HG03025 (cell line): ENCODE results near the gene EGFL8.
"Not testable (repeated sequence)": the region's sequence is repeated elsewhere in the genome, so short reads cannot be mapped to it uniquely, and the experiment has no call there.

ENCODE experiments used
- ATAC-seq: cut with Tn5 transposase; IDR thresholded peaks from one replicate; pipeline ENCODE4 v1.9.1; 2021; ENCODE audit warnings: mild to moderate bottlenecking, moderate library complexity; ENCODE audit not compliant: unreplicated experiment, low FRiP score

The EGFL8 gene

GRCh38 chr6:32194825-32195651 is 30.6 kb downstream of the EGFL8 start:
- ATAC-seq = no peak

DNA sequence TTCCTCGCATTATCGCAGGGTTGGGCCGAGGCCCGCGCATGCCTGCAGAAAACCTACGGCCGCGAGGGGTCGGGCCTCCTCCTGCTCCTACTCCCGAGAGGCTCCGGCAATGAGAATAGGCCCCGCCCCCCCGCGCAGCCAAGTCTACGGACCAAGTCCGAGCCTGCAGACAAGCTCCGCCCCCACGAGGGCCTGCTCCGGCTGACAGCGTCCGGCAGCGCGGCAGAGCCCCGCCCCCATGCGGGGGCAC is 31.2 kb downstream of the EGFL8 start:
- ATAC-seq = no peak

DNA sequence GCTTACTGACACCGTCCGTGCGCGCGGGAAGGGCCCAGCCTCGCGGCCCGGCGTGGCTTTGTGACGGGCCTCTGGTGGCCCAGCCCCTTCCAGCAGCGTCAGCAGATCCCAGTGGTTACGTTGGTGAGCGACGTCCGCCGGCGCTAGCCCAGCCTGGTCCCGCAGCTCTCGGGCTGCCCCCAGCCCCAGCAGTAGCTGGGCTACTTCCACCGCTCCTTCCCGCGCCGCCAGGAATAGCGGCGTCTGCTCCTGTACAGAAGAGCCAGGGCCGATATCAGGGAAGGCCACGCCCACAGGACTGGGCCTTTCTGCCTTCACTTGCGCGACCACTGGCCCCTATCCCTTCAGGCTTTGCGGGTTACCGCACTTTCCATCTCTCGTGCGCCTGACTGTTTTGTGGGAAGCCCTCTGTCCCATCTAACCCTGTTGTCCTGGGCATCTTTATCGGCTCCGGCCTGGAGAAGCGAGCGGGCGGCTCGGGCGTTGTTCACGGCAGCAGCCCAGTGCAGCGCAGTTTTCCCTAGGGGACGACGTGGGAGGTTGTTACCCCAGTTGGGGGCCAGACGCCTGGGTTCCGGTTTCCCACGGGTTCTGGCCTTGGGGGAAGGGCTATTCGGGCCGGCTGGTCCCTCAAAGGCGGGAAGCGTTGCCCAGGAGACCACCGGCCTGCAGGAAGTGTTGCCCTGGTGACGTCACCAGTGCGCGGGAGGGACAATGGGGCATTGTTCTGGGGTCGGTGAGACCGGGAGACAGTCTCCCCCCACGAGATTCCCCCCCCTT is 31.7 kb downstream of the EGFL8 start:
- peak; percentile 75 for ATAC-seq

DNA sequence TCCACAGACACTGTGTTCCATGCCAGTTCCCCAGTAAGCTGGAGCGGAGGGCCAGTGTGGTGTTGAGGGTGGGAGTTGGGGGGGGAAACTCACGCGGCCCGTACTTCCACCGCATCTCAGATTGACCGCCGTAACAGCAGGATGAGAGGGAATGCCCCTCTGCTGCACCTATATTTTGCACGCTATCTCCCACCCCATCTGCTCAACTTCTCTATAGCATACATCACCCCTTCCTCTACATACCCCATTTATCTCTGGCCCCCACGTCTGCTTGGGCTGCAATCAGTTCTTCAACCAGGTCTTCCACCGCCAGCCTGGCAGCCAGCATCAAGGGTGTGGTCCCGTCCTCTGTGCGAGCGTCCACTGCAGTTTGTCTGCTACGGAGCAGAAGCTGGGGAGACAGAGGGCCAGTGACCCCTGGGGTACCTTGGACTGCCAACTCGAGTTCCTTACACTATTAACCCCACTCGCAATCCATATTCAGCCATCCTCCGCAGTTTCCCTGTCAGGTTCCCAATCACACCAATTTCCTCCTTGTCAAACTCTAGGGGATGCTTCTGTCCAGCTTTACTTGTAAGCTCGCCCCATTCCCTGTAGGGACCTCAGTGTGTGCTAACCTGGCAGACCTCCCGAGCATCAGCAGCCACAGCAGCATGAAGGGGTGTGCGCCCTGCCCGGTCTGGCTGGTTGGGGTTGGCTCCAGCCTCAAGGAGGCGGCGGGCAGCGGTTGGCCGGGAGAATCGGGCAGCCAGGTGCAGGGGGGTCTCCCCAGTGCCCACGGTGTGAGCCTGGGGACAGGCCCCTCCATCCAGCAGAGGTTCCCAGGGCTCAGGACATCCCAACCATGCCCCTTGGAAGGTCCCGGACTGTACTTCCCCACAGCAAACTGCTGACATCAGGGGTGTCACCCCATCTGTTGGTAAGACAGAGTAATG is 32.6 kb downstream of the EGFL8 start:
- ATAC-seq = no peak

GRCh38 chr6:32198345-32198696 is 33.9 kb downstream of the EGFL8 start:
- ATAC-seq = no peak

DNA sequence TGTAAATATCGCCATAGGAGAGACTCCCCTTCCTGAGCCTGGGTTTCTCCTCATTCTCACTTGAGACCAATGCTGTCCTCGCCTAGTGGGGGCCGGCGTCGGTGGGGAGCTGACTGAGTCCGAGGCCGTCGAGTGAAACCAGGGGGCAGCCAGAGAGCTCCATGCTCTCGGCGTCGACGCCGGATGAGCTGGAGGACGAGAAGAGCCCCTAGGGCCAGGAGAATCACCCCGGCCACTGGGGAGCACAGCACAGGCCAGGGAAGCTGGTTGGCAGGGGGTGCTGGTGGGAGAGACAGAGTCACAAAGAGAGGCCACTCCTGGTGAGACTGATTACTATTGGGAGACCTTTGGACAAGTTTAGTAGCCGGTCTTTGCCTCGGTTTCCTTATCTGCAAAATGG is 34.5 kb downstream of the EGFL8 start:
- ATAC-seq = no peak

GRCh38 chr6:32200711-32201475 is 36.5 kb downstream of the EGFL8 start:
- ATAC-seq = no peak

DNA sequence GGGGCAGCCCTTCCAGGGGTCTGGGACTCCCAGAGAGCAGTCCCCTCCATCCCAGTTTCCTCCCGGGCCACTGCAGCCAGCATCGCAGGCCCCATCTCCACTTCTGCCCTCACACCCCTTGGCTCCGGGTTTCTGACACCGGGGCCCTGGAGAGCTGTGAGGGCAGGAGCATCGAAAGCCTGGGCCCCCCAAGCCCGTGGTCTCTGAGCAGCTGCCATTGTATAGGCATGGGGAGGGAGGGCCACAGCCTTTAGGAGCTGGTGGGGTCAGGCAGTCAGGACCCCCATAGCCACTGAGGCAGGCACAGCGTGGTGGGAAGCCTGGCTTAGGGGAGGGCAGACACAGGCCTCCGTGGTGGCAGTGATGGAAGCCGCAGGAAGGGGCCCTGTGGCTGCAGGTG is 37.8 kb downstream of the EGFL8 start:
- ATAC-seq = no peak

GRCh38 chr6:32203426-32204267 is 39.3 kb downstream of the EGFL8 start:
- ATAC-seq = no peak

DNA sequence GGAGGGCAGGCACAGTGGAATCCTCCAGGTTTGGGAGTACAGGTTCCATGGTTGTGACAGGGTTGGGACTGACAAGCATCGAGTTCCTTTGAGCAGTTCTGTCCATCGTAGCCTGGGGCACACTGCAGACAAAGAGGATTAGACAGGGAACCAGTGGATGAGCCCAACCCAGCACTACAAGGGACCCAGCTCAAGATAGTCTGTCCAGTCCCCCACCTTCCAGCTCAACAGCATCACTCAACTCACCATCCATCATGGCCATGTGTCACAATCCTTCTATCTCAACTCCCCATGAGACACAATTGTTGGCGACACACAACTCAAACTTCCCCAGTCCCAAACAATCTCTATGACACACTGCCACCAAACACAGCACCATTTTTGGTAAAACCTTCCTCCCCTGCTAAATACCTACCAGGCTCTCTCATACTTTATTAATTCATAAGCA is 39.9 kb downstream of the EGFL8 start:
- no peak for ATAC-seq

GRCh38 chr6:32208996-32209395 is 44.6 kb downstream of the EGFL8 start:
- no peak for ATAC-seq

DNA sequence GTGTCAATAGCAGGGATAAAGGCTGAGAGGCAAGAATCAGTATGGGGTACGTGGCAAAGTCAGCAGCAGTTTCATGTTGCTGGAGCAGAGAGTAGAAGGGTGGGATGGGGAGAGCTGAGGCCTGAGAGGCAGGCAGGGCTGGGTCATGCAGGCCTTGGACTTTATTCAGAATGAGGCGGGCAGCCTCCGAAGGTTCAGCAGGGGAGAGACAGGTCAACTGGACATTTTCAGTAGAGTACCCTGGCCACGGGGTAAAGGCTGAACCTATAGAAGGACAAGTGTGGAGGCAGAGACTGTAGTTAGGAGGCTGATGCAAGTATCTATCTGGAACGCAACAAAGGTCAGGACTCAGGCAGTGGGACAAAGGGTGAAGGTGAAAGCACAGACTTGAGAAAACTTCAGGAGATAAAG is 45.8 kb downstream of the EGFL8 start:
- no peak for ATAC-seq

- ATAC-seq = not testable (repeated sequence)
Measured at GRCh38 chr6:32211432-32211831, 47.0 kb downstream of the EGFL8 start.

GRCh38 chr6:32212076-32212760 is 47.8 kb downstream of the EGFL8 start:
- no peak for ATAC-seq

DNA sequence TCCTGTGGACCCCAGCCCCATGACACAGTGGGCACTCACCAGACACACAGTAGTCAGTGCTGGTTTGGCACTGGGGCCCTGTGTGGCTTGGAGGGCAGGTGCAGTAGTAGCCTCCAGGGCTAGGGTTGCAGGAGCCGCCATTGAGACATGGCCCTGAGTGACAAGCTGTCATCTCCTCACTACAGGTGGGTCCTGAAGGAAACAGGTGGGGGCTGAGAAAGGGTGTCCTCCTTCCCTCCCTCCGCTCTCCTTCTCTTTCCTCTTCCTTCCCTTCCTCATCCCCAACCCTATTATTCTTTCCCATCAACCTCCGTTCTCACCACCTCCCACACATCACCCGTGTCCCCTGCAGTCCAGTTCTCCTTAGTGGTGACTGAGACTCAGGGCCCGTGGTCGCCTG is 49.3 kb downstream of the EGFL8 start:
- ATAC-seq = no peak

- ATAC-seq = no peak
Measured at GRCh38 chr6:32214126-32214525, 49.7 kb downstream of the EGFL8 start.

DNA sequence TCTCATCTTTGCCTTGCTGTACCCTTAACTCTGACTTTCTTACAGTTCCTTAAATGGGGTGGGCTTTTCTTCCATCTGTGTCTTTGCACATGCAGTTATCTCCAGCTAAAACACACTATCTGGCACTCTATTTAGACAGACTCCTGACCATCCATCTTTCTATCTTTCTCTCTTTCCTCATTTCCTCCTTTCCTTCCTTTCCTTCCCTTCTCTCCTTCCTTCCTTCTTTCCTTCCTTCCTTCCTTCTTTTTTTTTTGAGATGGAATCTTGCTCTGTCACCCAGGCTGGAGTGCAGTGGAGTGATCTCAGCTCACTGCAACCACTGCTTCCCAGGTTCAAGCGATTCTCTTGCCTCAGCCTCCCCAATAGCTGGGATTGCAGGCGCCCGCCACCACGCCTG is 51.2 kb downstream of the EGFL8 start:
- no peak for ATAC-seq

DNA sequence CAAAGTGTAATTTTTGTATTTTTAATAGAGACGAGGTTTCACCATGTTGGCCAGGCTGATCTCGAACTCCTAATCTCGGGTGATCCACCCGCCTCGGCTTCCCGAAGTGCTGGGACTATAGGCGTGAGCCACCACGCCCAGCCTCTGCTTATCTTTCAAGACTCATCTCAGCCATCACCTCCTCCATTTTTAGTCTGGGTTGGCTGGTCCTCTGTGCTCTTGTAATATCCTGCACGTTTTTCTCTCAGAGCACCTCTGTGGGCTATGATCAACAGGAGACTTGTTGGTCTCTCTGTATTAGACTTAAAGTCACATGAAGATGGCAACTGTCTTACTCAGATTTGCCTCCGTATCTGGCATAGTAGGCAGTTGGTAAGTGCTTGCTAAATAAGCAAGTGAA is 51.9 kb downstream of the EGFL8 start:
- ATAC-seq = no peak

DNA sequence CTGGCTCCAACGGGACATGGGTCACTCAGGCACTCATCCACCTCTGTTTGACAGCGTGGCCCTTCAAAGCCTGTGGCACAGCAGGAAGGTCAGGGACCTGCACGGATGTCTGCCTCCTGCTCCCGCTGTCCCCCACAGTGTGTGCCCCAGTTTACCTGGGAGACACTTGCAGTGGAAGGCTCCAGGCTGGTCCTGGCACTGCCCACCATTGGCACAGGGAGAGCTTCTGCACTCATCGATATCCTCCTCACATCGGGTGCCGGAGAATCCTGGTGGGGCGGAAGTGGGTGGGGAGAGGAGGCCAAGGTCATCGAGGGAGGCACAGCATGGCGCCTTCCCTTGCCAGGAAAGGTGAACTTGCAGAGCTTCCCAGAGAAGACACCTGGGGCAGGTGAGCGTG is 52.6 kb downstream of the EGFL8 start:
- ATAC-seq = no peak
